CD4-positive, alpha-beta T cell treated with Interleukin-10 for 1 hour (primary cell): Measurements from ENCODE around the gene NPIPA5.
"Not testable (repeated sequence)": the region's sequence is repeated elsewhere in the genome, so short reads cannot be mapped to it uniquely, and the experiment has no call there.

Source experiments
- DNase-seq: peaks from one replicate; pipeline ENCODE4 v3.0.0-alpha.2; 2020

NPIPA5 gene

GRCh38 chr16:15389916-15390315, 11.8 kb upstream of the NPIPA5 start:
- peak; percentile 11 for DNase-seq

- DNase-seq: not testable (repeated sequence)
Measured at GRCh38 chr16:15388060-15388459, 10.0 kb upstream of the NPIPA5 start.

- not testable (repeated sequence) for DNase-seq
Measured at GRCh38 chr16:15382810-15383209, 4.7 kb upstream of the NPIPA5 start.

DNA sequence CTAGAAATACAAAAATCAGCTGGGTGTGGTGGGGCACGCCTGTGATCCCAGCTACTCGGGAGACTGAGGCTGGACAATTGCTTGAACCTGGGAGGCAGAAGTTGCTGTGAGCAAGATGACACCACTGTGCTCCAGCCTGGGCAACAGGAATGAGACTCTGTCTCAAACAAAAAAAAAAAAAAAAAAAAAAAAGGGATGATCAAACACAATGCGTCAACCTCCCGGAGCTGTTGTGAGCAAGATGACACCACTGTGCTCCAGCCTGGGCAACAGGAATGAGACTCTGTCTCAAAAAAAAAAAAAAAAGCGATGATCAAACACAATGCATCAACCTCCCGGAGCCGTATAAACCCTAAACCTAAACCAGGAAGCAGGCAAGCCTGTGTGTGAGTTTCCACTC, 20.6 kb downstream of the NPIPA5 start:
- DNase-seq: not testable (repeated sequence)

DNA sequence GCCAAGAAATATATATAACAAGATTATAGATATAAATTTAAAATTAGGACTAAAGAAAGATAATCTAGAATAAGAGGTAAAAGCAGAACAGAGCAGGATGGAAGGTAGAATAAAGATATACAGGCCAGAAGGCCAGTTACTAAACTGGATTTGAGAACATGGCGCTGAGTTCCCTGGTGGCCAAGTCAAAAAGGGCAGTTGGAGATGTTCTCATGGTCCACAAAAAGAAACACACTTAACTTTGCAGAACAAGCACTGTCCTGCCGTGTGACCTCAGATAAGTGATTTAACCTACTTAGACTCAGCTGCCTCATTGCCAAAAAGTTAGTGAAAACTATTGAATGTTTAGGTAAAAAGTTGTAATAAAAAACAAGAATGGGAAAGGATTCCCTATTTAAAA, 23.2 kb downstream of the NPIPA5 start:
- not testable (repeated sequence) for DNase-seq

GRCh38 chr16:15352852-15353251, 25.2 kb downstream of the NPIPA5 start:
- not testable (repeated sequence) for DNase-seq

DNA sequence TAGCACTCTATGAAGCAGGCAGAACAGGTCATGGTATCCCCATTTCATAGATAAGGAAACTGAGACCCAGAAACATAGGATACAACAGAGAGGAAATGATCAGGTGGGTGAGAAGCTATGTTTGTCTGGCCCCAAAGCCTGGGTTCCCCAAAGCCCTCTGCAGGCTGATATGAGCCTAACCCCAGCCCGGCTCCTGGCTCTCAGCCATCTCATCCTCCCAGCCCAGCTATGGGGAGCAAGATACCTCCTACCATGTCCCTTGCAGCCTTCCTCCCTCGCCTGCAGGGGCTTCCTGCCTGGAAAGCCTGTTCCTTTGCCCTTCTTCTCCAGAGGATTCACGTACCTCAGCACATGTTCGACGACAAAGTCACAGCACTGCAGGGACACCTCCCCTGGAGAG, 26.3 kb downstream of the NPIPA5 start:
- DNase-seq: not testable (repeated sequence)

DNA sequence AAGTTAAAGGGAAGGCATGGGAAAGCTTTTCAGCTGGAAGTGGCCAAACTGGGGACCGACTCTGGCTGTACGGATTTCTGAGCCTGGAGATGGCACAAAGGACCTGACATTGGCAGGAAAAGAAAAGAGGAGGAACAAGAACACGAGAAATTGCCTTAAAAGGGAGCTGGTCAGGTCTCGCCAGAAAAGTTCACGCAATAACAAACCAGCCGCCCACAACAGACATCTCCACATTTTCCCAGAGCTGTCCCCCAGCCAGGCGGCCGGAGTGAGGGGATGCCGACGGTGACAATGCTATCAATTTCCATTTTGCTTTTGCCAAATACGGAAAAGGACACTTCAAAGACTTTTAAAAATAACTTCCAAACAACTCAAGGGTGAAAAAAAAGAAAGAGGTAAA, 26.8 kb downstream of the NPIPA5 start:
- DNase-seq: not testable (repeated sequence)

DNA sequence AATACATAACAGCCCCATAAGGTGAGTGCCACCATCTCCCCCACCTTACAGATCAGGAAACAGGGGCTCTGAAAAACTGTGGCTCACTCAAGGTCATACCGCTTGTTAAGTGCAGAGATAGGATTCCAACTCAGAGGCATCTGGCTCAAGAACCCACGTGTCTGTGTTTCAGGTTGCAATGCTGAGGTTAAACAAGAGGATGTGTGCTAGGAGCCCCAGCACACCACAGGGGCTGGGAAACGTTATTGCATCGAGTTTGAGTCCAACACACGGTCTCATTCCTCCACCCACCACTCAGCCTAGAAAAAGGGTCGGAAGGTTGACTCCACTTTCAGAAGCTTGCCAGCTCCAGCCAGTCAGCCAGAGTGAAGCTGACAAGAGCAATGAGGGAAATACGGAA, 29.4 kb downstream of the NPIPA5 start:
- DNase-seq: not testable (repeated sequence)

- DNase-seq: not testable (repeated sequence)
Measured at GRCh38 chr16:15342337-15342736, 35.8 kb downstream of the NPIPA5 start.

GRCh38 chr16:15338986-15339385, 39.1 kb downstream of the NPIPA5 start:
- DNase-seq: not testable (repeated sequence)

- not testable (repeated sequence) for DNase-seq
Measured at GRCh38 chr16:15337974-15338605, 40.0 kb downstream of the NPIPA5 start.

DNA sequence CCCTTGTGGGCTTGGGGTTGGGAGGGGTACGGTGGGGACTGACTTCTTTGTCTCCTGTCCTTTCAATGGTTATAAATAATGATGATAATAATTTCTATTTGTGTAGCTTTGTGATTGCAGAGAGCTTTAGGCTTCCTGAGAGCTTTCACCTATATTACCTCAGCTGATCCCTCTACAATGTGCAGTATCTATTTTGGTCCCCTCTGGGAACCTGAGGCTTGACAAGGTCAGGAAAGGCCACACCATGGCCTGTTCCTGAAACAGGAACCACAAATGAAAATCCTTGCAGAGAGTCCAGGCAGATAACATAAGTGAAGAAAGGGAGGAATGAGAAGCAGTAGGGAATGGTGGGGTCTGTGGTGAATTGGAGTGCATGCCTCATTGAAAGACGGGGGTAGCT, 42.5 kb downstream of the NPIPA5 start:
- not testable (repeated sequence) for DNase-seq

DNA sequence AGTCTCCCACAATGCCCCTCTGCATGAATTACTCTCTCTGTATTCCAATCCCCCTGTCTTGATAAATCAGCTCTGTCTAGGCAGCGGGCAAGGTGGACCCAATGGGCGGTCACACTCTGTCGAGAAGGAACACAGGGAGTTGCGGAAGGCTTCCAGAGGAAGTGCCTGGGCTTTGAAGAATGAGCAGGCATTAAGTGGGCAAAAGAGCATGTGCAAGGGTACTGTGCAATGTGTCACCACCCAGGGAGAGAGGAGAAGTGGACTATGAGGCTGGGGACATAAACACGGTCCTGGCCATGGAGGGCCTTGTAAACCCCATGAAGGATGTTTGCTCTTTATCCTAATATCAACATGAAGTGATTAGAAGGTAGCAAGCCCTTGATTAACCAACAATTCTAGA, 44.1 kb downstream of the NPIPA5 start:
- not testable (repeated sequence) for DNase-seq

DNA sequence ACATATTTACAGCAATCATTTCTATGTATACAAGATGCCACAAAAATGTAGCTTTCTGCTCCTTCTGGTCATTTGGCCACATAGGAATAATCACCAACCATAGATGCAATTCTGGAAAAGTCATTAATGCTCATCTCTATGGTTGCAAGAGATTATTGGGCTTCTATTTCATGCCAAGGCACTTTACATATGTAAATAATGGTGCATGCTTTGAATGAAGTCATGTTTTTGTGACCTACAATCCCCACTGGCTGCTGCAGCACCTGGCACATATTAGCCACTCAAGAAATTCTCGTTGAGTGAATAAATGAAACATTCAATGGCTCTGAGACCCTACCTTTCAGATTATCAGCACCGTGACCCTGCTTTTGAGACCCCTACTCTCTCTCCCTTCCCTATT, 47.1 kb downstream of the NPIPA5 start:
- DNase-seq: not testable (repeated sequence)

DNA sequence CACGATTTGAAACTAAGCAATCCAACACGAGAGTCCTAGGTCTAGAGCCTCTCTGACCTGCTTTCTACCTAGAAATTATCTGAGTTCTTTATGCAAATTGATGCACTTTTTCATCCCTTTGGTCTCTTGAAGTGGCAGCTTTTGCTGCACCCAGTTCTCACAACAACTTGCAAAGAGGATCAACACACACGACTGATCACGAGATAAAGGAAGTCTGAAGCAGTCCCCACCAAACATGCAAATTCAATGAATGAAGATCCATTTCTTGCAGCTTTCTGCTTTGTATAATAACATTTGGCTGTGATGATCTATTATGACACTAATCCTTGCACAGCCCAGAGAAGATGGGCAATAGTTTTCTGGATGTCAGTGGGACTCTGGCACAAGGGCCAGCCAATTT, 53.1 kb downstream of the NPIPA5 start:
- DNase-seq: not testable (repeated sequence)

- DNase-seq: not testable (repeated sequence)
Measured at GRCh38 chr16:15323373-15323772, 54.7 kb downstream of the NPIPA5 start.

DNA sequence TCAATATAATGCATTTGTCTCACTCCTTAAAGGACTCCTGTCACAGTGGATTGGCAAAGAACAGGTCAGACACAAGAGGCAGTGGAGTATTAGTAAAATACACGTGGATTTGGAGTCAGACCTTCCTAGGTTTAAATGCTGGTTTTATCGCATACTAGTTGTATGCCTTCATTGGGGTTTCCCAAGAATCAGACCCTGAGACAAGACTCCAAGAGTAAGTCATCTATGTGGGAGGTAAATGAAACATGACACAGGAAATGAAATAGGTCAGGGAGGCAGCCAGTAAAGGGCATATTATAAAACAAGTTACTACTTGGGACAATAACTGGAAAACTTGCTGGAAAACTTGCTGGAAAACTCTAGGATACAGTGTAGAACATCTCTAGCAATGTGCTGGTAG, 56.9 kb downstream of the NPIPA5 start:
- DNase-seq: not testable (repeated sequence)

GRCh38 chr16:15314562-15314961, 63.5 kb downstream of the NPIPA5 start:
- DNase-seq: not testable (repeated sequence)
